GM18526 (cell line): ENCODE measurements around the gene RAB9B.

Experiments used
- POLR2A ChIP-seq: IDR thresholded peaks from 3 replicates; pipeline ENCODE4 v1.6.1; 2011; ENCODE audit not compliant: insufficient read length; ENCODE audit errors: extremely low read depth

RAB9B gene

GRCh38 chrX:103831803-103832544 is at the start of gene RAB9B:
TSS of gene RAB9B (minus strand) at chrX:103832257. CDS start at chrX:103825784, 6,473 bp downstream.
- no peak for TF ChIP-seq POLR2A

GRCh38 chrX:103879339-103879738 is 47.3 kb upstream of the RAB9B start:
- no peak for TF ChIP-seq POLR2A

- no peak for TF ChIP-seq POLR2A
These were observed 46.5 kb upstream of the RAB9B start for GRCh38 chrX:103878466-103879122.

- TF ChIP-seq POLR2A = no peak
These were observed 45.5 kb upstream of the RAB9B start for GRCh38 chrX:103877571-103877970.

GRCh38 chrX:103864886-103865534 is 33.0 kb upstream of the RAB9B start:
- TF ChIP-seq POLR2A = no peak

GRCh38 chrX:103864149-103864548 is 32.1 kb upstream of the RAB9B start:
- TF ChIP-seq POLR2A = no peak

GRCh38 chrX:103861200-103861599 is 29.1 kb upstream of the RAB9B start:
- no peak for TF ChIP-seq POLR2A

- TF ChIP-seq POLR2A = no peak
These were observed 17.5 kb upstream of the RAB9B start for GRCh38 chrX:103849558-103849957.

GRCh38 chrX:103847174-103847870 is 15.3 kb upstream of the RAB9B start:
- no peak for TF ChIP-seq POLR2A

- no peak for TF ChIP-seq POLR2A
These were observed 14.3 kb upstream of the RAB9B start for GRCh38 chrX:103846386-103846785.

GRCh38 chrX:103845165-103845653 is 13.2 kb upstream of the RAB9B start:
- TF ChIP-seq POLR2A = no peak

GRCh38 chrX:103839404-103839803 is 7.3 kb upstream of the RAB9B start:
- no peak for TF ChIP-seq POLR2A

- no peak for TF ChIP-seq POLR2A
These were observed 685 bp downstream of the RAB9B start for GRCh38 chrX:103831342-103831802.

GRCh38 chrX:103830848-103831247 is 1.2 kb downstream of the RAB9B start:
- TF ChIP-seq POLR2A = no peak

- TF ChIP-seq POLR2A = no peak
These were observed 3.5 kb downstream of the RAB9B start for GRCh38 chrX:103828529-103828928.
